Activated naive CD4-positive, alpha-beta T cell treated with anti-CD3 and anti-CD28 coated beads, Interleukin-2, amount 10 ng/mL, durations not matched to agents 7 days and 5 days (primary cell): ENCODE data around the gene EIF5A.
"Not testable (repeated sequence)": the region's sequence is repeated elsewhere in the genome, so short reads cannot be mapped to it uniquely, and the experiment has no call there.

ENCODE experiments used
- CTCF ChIA-PET: fragments of 350-600 bp; sonication (Branson Sonifier 250); formaldehyde crosslinking; loops from one replicate; lab custom pipeline; 2021; ENCODE audit warnings: antibody characterized with exemption; lab: Charles Lee
- DNase-seq: peaks from one replicate; pipeline ENCODE4 v3.0.0-alpha.2; 2020
- H3K27ac Mint-ChIP-seq: one replicate; pipeline ENCODE4 v1.8.0; 2021; ENCODE audit warnings: mild to moderate bottlenecking, moderate library complexity, mixed read lengths
- H3K27me3 Mint-ChIP-seq: one replicate; pipeline ENCODE4 v1.8.0; 2021; ENCODE audit warnings: mild to moderate bottlenecking, mixed read lengths
- H3K36me3 Mint-ChIP-seq: one replicate; pipeline ENCODE4 v1.8.0; 2021; ENCODE audit warnings: mixed read lengths
- H3K4me1 Mint-ChIP-seq: one replicate; pipeline ENCODE4 v1.8.0; 2021; ENCODE audit warnings: mixed read lengths
- H3K4me3 Mint-ChIP-seq: one replicate; pipeline ENCODE4 v1.8.0; 2021; ENCODE audit warnings: mild to moderate bottlenecking, moderate library complexity, mixed read lengths
- H3K9me3 Mint-ChIP-seq: one replicate; pipeline ENCODE4 v1.8.0; 2021; ENCODE audit warnings: mixed read lengths

The EIF5A gene

DNA sequence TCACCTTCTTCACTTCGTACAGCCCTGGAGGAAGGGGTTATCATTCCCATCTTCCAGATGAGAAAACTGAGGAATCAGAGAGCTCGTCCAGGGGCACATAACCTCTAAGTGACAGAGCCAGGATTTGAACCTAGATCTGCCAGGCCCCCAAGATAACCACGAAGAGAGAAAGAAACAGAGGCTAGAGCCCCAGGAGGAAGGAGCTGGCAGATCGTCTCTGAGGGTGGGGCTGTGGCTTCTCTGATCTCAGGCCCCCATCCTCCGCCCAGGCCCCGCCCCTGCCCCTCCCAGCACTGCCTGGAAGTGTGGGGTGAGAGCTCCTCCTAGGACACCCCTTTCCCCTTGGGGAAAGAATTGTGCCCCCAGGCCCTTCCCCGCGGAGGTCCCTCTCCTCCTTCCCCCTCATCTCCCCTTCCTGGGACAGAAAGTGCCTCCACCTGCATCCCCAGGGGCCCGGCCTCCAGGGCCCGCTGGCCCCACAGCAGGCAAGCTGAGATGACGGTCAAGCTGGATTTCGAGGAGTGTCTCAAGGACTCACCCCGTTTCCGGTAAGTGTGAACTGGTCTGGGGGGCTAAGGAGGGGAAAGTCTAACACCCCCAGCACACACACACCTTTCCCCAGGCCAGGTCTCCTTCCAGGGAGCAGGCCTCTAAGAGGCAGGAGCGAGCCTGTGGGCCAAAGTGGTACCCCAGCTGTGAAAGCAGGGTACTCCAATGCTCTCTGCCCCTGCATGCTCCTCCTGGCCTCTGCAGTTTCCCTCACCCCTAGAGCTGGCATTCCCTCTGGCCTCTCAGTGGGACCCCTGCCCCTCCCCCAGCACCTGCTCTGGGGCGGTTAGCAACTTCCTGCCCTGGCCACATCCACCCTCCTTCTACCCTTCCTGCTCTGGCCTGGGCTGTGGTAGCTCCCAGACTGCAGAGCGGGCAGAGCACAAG is 29.1 kb downstream of the EIF5A start, which contains the start of gene ACAP1:
TSS of gene ACAP1 (plus strand) at position 290 of the 936 bp plus-strand sequence. CDS start at position 496, 206 bp downstream.
- CTCF ChIA-PET = interaction anchor here (0.9 to 6.3 kb wide), 14 partner anchors 9 to 224 kb away, joined by 3 to 54 read pairs (median 7); partner anchors contain the start of genes GPS2, NLGN2 and TMEM95
- H3K4me1 Mint-ChIP-seq = peaks cover 72% of the 10 kb centered on the region
- peak; percentile 95 for DNase-seq
- H3K4me3 Mint-ChIP-seq = peak within 1 kb of the TSS; percentile 88
- H3K27ac Mint-ChIP-seq = peak within 1 kb of the TSS; percentile 95
- H3K36me3 Mint-ChIP-seq = peaks cover 33% of the 10 kb centered on the region
- no peaks in the 10 kb centered on the region for H3K9me3 Mint-ChIP-seq
- no peaks in the 10 kb centered on the region for H3K27me3 Mint-ChIP-seq

DNA sequence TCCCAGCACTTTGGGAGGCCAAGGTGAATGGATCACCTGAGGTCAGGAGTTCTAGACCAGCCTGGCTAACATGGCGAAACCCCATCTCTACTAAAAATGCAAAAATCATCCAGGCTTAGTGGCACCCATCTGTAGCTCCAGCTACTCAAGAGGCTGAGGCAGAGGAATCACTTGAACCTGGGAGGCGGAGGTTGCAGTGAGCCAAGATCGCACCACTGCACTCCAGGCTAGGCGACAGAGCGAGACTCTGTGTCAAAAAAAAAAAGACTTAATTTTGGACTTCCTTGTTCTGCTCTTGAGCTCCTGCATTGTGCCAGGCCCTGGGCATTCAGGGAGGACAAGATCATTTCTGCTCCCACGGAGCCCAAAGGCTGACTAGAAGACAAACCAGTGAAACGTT is 30.2 kb downstream of the EIF5A start:
- CTCF ChIA-PET = interaction anchor here (1.2 to 6.3 kb wide), 9 partner anchors 8 to 223 kb away, joined by 5 to 54 read pairs (median 13); partner anchors contain the start of genes GPS2 and TMEM95
- Mint-ChIP-seq H3K4me3 (peak overlapping the region; percentile 88), H3K4me1 (peaks cover 66% of the 10 kb centered on the region), H3K27ac (peak overlapping the region; percentile 95), H3K36me3 (peaks cover 39% of the 10 kb centered on the region)
- not testable (repeated sequence) for H3K27me3 Mint-ChIP-seq, DNase-seq, H3K9me3 Mint-ChIP-seq

GRCh38 chr17:7340179-7340578 is 32.8 kb downstream of the EIF5A start:
- Mint-ChIP-seq H3K36me3 (peaks cover 56% of the 10 kb centered on the region), H3K9me3 (no peaks in the 10 kb centered on the region), H3K27me3 (no peaks in the 10 kb centered on the region), H3K4me1 (peaks cover 52% of the 10 kb centered on the region), H3K27ac (no peak overlapping the region), H3K4me3 (no peak overlapping the region)
- CTCF ChIA-PET = interaction anchor here (2.0 to 6.3 kb wide), 2 partner anchors 15 to 27 kb away, joined by 4 to 54 read pairs; no protein-coding TSS in a partner anchor
- DNase-seq = no peak

DNA sequence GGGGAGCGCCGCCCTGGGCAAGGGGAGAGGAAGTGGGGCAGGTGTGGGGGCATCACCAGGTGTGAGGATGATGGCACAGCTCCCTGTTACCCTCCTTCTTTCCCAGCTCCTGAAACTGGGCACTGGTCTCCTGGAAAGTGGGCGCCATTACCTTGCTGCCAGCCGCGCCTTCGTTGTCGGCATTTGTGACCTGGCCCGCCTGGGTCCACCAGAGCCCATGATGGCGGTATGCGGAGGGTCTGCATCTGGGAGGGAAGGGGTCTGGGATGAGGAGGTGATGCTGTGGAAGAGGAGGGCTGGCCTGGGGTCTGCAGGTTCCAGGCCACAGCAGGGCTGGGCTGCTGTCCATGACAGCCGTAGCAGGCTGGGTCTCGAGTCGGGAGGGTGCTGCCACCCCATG is 34.4 kb downstream of the EIF5A start:
- Mint-ChIP-seq H3K4me1 (peaks cover 41% of the 10 kb centered on the region), H3K36me3 (peaks cover 64% of the 10 kb centered on the region), H3K9me3 (no peaks in the 10 kb centered on the region), H3K27ac (peak overlapping the region; percentile 28), H3K27me3 (no peaks in the 10 kb centered on the region), H3K4me3 (no peak overlapping the region)
- CTCF ChIA-PET = interaction anchor here (1.1 to 2.0 kb wide), 4 partner anchors 12 to 28 kb away, joined by 4 to 7 read pairs (median 5); partner anchors contain the start of gene NEURL4
- DNase-seq = no peak

GRCh38 chr17:7343250-7343649 is 35.8 kb downstream of the EIF5A start:
- Mint-ChIP-seq H3K36me3 (peaks cover 63% of the 10 kb centered on the region), H3K27ac (no peak overlapping the region), H3K4me3 (no peak overlapping the region), H3K9me3 (no peaks in the 10 kb centered on the region), H3K27me3 (no peaks in the 10 kb centered on the region), H3K4me1 (peaks cover 36% of the 10 kb centered on the region)
- DNase-seq = no peak
- CTCF ChIA-PET = interaction anchor here (1.9 to 4.1 kb wide), 2 partner anchors 13 to 18 kb away, joined by 7 to 29 read pairs; no protein-coding TSS in a partner anchor

- H3K27me3 Mint-ChIP-seq = peaks cover 4% of the 10 kb centered on the region
- H3K27ac Mint-ChIP-seq = no peak overlapping the region
- CTCF ChIA-PET = interaction anchor here (2.9 to 4.1 kb wide), 2 partner anchors 10 to 22 kb away, joined by 13 to 29 read pairs; partner anchors contain the start of gene ACAP1
- peaks cover 43% of the 10 kb centered on the region for H3K4me1 Mint-ChIP-seq
- DNase-seq = no peak
- H3K36me3 Mint-ChIP-seq = peaks cover 68% of the 10 kb centered on the region
- H3K4me3 Mint-ChIP-seq = no peak overlapping the region
- no peaks in the 10 kb centered on the region for H3K9me3 Mint-ChIP-seq
Measured at GRCh38 chr17:7346761-7347614, 39.6 kb downstream of the EIF5A start.

DNA sequence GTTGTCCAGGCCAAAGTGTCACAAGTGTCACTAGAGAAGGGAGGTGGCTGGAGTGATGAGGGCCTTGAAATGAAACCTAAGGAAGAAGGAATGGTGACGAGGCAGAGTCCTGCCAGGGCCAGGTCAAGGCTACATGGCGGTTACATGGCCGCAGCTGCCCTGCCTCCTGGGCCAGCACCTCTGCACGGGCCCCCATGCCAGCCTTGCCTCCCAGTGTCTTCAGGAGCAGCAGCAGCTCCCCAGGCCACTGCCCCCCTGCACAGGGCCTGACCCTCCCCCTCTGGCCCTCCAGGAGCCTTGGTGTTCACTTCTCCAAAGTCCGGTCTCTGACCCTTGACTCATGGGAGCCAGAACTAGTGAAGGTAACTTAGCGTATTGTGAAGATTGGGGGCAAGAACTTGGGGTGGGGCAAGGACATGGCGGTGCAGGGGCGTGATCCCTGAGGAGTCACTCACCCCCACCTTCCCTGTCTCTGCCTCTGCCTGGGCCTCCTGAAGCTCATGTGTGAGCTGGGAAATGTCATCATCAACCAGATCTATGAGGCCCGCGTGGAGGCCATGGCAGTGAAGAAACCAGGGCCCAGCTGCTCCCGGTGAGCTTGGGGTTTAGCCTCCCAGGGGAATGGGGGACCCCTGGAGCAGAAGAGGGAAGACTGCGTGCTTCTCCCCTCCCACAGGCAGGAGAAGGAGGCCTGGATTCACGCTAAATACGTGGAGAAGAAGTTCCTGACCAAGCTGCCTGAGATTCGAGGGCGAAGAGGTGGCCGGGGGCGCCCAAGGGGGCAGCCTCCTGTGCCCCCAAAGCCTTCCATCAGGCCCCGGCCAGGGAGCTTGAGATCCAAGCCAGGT is 40.4 kb downstream of the EIF5A start:
- H3K27ac Mint-ChIP-seq = peak overlapping the region; percentile 42
- DNase-seq = no peak
- H3K4me3 Mint-ChIP-seq = no peak overlapping the region
- H3K27me3 Mint-ChIP-seq = peaks cover 4% of the 10 kb centered on the region
- no peaks in the 10 kb centered on the region for H3K9me3 Mint-ChIP-seq
- H3K4me1 Mint-ChIP-seq = peaks cover 49% of the 10 kb centered on the region
- CTCF ChIA-PET = interaction anchor here (0.7 to 4.4 kb wide), 4 partner anchors 12 to 302 kb away, joined by 3 to 29 read pairs (median 4); partner anchors contain the start of gene ACAP1
- peaks cover 72% of the 10 kb centered on the region for H3K36me3 Mint-ChIP-seq

DNA sequence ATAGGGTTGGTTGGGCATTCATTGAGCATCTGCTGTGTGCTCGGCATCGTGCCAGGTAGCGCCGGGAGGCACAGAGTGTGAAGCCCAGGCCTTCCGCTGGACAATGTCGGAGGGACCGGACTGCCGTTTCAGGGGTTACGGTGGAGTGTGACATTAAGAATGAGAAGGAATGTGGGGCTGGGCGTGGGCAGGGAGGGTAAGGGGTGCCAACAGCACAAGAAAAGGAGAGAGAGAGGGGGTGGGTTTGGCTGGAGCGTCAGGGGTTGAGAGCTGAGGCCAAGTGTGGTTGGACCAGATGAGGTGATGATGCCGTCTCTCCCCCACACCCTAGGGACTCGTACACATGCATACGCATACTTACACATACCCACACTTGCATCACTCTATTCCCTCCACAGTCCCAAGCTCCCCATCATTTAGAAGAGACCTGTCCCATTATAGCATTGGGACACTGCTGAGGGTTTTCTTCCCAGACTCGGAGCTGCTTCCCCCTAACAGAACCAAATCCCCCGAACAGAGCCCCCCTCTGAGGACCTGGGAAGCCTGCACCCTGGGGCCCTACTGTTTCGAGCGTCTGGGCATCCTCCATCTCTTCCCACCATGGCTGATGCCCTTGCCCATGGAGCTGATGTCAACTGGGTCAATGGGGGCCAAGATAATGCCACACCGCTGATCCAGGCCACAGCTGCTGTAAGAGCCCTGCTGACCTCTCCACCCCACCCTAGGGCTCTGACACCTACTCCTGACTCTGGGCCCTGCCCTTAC is 41.2 kb downstream of the EIF5A start:
- Mint-ChIP-seq H3K36me3 (peaks cover 70% of the 10 kb centered on the region), H3K9me3 (no peaks in the 10 kb centered on the region), H3K4me3 (no peak overlapping the region), H3K27me3 (peaks cover 4% of the 10 kb centered on the region), H3K4me1 (peaks cover 53% of the 10 kb centered on the region), H3K27ac (peak overlapping the region; percentile 37)
- DNase-seq = no peak
- CTCF ChIA-PET = interaction anchor here (1.0 to 4.4 kb wide), 6 partner anchors 12 to 303 kb away, joined by 3 to 29 read pairs (median 3); partner anchors contain the start of genes ACAP1 and NEURL4

DNA sequence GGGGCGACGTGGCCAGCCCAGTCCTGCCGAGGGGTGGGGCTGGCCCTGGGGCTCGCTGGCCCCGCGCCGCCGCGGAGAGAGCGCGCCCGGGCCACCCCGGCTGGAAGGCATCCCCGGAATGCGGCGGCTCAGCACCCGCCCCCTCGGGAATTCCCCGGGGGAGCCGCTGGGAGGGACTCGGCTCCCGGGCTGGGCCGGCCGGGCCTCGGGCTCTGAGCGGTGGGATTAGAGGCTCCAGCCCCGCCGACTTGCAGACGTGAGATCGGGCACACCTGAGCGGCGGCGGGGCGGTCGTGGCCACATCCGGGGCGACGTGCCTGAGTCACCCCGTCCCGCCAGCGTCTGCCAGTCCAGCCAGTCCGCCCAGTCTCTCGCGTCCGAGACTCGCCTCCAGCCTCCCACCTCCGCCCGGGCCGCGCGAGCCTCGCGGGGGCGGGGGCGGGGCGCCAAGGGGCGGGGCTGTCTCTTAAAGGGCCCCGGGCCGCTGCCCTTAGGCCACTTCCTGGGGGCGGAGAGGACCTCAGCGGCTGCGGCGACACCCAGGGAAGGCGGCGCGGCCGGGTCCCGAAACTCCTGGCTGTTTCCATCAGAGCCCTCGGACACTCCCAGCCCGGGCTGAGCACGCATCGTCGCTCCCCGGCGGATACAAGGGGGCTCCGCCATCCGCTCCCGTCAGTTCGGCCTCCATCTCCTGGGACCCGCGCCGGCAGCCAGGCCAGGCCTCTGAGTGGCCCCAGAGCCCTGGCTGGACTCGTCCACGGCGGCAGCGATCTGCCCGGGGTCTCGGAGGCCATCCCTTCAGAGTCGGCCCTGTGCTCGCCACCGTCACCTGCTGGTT is 44.5 kb downstream of the EIF5A start, which contains the start of gene KCTD11:
TSS of gene KCTD11 (plus strand) at position 498 of the 838 bp plus-strand sequence.
- Mint-ChIP-seq H3K9me3 (no peaks in the 10 kb centered on the region), H3K4me1 (peaks cover 68% of the 10 kb centered on the region), H3K27ac (peak within 1 kb of the TSS; percentile 76), H3K4me3 (peak within 1 kb of the TSS; percentile 74), H3K27me3 (peaks cover 14% of the 10 kb centered on the region), H3K36me3 (peaks cover 47% of the 10 kb centered on the region)
- CTCF ChIA-PET = interaction anchor here (0.8 to 4.4 kb wide), 5 partner anchors 16 to 209 kb away, joined by 3 to 29 read pairs (median 3); partner anchors contain the start of genes ACAP1 and NEURL4
- DNase-seq = peak; percentile 83

DNA sequence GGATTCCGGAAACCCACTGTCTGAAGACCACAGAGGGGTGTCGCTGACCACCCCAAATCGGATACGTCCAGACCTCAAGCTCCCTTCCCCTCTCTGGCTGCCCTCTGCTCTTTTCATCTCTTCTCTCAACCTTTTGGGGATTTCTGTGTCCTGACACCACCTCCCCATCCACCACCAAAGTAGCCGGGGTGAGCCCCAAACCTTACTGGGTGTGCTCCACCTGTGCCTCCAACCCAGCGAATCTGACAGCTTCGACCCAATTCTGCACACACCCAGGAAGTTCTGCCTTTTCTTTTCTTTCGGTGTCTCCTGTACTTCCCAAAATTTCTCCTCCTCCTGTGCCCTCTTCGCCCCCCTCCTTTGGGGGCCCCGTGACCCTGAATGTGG is 45.1 kb downstream of the EIF5A start:
- DNase-seq = no peak
- peaks cover 42% of the 10 kb centered on the region for H3K36me3 Mint-ChIP-seq
- CTCF ChIA-PET = interaction anchor here (1.3 to 4.5 kb wide), 3 partner anchors 84 to 335 kb away, joined by 3 to 56 read pairs (median 6); partner anchors contain the start of genes TMEM102 and TP53
- H3K4me3 Mint-ChIP-seq = peak overlapping the region; percentile 68
- peaks cover 68% of the 10 kb centered on the region for H3K4me1 Mint-ChIP-seq
- peaks cover 20% of the 10 kb centered on the region for H3K27me3 Mint-ChIP-seq
- H3K27ac Mint-ChIP-seq = peak overlapping the region; percentile 76
- H3K9me3 Mint-ChIP-seq = no peaks in the 10 kb centered on the region

- H3K4me1 Mint-ChIP-seq = peaks cover 65% of the 10 kb centered on the region
Measured at GRCh38 chr17:7352910-7353635, 45.6 kb downstream of the EIF5A start.

More at GRCh38 chr17:7352910-7353635, 45.6 kb downstream of the EIF5A start:
- Mint-ChIP-seq H3K27me3 (peaks cover 22% of the 10 kb centered on the region), H3K4me3 (peak overlapping the region; percentile 68), H3K36me3 (peaks cover 38% of the 10 kb centered on the region), H3K9me3 (no peaks in the 10 kb centered on the region), H3K27ac (no peak overlapping the region)
- DNase-seq = no peak
- CTCF ChIA-PET = interaction anchor here (0.6 to 4.5 kb wide), 6 partner anchors 41 to 334 kb away, joined by 3 to 56 read pairs (median 4); partner anchors contain the start of genes TMEM102 and TP53
